ENCODE data around the gene LRGUK.
"Not testable (repeated sequence)": the region's sequence is repeated elsewhere in the genome, so short reads cannot be mapped to it uniquely, and the experiment has no call there.

LRGUK gene

DNA sequence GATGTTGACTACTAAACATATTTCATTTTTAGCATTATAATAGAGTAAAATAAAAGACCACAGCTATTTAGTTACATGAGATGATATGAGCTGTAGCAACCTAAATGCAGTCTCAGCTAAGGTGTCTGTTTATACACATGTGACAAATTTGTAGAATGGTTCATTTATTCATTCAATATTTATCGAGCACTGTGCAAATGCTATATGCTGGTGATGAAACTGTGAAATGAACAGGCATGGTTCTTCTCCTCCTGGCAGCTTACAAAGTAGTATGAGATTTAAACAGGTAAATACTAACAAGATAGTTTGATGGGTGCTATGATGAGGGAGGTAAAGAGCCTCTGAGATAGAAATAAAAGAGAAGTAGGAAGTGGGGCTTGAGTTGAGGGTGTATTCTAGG is 60.8 kb downstream of the LRGUK start:
- no peak for DNase-seq (ENCODE audit: low read depth)

DNA sequence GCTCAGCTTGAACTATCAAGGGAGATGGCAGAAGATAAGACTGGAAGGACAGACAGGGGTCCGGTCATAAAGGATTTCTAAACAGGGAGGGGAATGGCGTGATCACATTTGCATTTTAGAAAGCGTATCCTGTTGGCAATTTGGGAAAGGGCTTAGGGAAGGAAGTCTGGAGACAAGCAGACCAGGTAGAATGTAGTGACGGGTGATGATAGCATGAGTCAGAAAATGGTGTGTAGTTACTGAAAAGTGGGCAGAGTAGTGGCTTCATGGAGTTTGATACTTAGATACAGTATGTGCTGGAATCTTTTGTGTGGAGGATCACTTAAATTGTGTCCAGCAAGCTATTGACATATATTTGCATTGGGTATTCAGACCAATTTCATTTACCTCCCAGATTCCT is 61.2 kb downstream of the LRGUK start:
- DNase-seq (ENCODE audit: low read depth): no peak

DNA sequence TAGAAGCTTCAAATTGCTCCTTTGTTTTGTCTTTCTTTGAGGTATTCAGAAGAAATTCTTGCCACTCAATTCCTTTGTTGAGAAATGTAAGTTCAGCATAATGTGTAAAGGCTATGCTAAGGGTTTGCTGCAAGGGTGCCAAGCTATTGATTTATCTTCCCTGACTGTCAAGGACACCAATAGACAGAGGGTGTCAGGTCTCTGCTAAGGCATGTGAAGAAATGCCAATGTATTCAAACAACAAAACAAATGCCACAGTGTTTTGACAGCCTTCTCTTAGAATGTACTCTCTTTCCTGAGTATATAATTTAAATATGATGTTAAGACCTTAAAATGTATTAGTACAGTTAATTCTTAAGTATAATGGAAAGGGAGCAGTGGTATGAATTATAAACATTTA is 62.4 kb downstream of the LRGUK start:
- no peak for DNase-seq (ENCODE audit: low read depth)

DNA sequence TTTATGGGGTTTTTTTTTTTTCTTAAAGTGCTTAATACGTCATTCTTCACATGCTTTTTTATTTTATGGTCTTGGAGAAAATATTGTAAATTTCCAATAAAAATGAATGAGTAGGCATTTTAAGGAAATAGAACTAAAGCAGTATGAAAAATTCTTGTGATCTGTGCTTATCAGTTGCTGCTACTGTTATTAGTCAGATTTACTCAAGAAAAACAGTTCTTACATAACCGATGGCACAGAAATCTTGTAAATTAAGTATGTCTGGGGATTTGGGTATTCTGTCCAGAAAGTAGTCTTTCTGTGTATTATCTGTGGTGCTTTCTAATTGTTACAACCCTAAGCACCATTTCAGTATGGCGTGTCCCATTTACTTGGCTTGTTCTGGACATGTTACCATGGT is 64.7 kb downstream of the LRGUK start:
- no peak for DNase-seq (ENCODE audit: low read depth)

DNA sequence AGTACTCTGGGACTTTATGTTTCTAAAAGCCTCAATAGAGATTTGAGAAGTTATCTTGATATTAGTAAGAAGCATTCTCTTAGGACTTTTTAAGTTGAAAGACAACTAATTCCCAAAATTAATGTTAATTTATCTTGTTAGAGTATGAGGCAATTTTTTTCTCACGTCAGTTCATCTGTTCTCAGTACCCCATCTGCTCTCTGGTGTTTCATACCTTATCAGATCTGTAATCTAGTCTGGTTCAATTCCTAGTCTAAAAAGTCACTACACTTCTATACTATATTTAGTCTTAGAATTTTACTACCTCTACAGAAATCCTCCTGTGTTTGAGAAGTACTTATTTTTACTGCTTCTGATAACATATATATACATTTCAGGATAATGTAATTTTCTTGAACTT is 66.1 kb downstream of the LRGUK start:
- DNase-seq (ENCODE audit: low read depth): no peak

DNA sequence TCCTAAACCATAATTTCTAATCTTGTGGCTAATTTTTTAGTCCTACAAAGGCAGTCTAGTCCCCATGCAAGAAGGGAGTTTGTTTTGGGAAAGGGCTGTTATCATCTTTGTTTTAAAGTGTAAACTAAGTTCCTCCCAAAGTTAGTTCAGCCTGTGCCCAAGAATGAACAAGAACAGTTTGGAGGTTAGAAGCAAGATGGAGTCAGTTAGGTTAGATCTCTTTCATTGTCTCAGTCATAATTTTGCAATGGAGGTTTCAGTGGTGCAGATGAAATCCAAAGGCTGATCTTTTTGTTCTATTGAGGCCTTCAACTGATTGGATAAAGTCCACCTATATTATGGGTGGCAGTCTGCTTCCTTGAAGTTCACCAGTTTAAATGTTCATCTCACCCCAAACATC is 68.1 kb downstream of the LRGUK start:
- no peak for DNase-seq (ENCODE audit: low read depth)

DNA sequence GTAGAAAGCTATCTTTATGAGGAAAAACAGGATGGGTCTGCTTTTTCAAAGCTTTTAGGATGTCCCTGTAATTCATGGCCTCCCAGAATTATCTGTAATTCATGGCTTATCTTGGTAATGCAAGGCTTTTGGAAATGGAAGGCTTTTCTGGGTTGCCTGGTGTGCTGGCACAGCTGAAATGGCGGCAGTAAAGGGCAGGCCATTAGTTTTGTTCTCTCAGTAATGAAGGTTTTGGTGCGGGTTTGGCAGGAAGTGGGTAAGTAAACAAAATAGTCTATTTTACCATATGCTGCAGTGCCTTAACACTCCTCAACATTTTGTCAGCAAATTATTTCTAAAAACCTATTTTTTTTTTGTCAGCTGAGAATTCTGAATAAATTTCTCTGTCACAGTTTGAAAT is 69.3 kb downstream of the LRGUK start:
- DNase-seq (ENCODE audit: low read depth): no peak

DNA sequence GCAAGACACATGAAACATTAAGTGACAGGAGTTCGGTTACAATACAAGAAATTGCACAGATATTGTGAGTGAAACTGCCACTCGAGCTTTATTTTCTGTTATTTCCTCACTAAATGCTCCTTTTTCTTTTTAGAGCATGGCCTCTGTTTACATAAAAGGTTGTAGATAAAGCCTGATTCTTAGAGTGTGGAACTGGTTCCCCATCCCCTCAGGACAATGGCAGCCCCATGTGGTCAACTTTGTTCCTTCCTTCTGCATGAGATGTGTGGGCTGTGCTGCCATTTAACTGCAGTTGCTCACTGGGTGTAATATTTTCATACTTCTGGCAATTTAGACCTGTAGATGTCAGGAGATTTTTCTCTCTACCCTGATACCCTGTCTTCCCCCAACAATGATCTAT is 70.2 kb downstream of the LRGUK start:
- no peak for DNase-seq (ENCODE audit: low read depth)

DNA sequence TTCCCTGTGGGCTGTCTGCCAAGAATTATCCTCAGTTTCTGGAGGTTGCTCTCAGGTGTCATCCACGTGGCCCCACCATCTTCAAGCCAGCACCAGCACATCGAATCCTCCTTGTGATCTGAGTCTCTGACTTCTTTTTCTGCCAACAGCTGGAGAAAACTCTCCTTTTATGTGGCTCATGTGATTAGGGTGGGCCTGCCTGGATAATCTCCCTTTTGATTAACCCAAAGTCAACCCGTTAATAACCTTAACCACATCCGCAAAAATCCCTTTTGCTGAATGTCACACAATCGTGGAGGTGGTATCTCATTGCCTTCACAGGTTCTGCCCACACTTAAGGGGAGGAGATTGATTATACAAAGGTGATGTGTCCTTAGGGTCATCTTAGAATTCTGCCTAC is 73.8 kb downstream of the LRGUK start:
- no peak for DNase-seq (ENCODE audit: low read depth)

DNA sequence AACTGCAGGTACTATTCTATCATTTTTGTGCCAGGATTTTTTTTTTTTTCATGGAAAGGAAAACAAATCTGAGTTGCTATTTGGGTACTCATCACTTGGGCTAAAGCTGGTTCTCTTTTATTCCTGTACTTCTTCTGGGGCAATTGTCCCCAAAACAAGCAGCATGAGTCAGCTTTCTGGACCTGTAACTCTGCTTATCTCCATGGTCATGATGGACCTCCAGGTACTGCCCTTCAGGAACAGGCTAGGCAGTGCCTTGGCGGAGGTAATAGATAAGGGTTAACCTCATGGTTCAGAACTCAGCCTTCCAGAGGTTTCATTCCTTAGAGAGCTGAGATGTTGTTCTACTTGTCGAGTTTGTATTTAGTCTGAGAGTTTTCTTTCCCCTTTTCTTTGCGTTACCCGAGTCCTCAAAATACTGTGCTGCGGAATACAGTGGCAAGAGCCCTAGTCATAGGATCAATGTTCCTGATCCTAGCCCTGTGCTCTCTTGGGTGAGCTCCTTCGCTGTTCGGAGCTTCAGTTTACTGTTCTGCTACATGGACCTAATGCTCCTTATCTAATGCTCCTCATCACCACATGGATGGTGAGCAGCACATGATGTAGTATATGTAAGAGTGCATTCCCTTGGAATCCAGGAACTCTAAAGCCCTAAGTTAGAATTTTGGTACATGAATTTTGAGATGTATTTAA is 74.6 kb downstream of the LRGUK start:
- no peak for DNase-seq (ENCODE audit: low read depth)

DNA sequence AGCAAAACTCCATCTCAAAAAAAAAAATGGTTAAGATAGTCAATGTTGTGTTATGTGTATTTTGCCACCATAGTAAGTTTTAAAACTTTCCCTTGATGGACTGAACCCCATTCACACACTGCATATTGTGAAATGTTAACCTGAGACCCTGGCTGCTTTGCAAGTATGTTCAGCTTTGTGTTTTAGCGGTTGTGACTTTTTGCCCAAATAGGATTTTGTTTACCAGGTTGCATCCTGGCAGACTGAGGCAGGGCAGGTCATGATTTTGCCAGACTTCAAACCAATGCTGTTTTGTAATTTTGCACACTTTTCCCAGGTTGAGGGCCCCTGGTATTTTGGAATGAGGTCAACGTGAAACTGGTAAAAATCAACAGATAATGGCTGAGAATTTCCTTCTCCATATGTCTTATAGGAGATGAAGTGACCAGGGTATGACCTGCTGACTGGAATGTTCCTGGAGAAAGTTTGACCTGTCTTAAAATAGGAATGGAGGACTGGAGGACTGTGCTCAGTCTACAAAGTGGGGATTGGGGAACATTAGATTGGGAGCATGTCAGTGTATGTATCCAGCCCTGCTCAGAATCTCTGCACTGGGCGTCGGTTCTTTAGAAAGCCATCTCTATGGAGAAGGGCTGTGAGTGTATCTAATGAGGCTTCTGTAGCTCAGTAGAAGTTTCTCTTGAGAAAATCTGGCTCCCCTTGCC is 76.2 kb downstream of the LRGUK start:
- DNase-seq (ENCODE audit: low read depth): no peak

DNA sequence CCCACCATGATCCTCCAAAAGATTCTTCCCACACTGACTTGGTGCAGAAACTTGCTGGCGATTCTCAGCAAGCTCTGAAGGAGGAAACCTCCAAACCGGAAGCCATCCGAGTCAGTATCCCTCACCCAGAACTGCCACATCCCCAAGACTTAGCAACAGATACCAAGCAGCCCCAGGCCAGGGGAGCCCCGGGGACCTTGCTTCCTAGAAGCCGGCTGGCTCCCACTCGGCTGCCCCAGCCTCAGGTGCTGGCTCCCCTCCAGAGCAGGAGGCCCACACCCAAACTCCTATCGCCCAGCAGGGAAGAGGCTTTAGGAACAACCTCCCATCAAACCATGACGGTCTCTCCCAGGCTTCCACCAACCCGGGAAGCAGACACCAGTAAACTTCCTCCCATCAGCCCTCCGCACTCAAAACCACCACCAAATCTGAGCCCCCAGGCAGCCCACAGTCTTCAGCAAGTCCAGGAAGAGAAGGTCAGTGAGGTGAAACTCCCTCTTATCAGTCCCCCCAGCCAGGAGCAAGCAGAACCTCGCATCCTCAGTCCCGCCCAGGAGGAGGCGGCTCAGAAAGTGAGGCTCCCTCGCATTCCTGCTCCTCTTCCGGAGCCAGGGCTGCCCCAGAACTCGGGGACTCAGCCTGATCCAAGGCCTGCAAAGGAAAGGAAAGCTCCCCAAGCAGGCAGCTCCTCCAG is 82.3 kb downstream of the LRGUK start:
- DNase-seq (ENCODE audit: low read depth): no peak

DNA sequence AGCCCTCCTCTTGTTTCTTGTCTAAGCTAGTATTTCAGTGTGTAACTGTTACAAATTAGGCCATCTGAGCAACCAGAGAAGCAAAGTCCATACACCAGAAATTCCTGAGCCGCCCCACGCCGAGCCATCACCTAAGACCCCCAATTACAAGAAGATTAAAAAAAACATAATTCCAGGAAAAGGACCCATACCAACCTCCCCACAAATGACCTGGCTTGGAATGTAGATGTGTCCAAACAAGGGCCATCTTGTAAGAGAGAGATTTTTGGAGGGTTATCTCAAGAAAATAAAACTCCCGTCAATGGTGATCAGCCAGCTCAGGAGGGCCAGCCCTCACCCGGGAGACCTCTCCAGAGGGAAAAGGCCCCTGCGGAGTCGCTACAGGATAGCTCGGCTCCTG is 83.1 kb downstream of the LRGUK start:
- DNase-seq (ENCODE audit: low read depth): no peak

DNA sequence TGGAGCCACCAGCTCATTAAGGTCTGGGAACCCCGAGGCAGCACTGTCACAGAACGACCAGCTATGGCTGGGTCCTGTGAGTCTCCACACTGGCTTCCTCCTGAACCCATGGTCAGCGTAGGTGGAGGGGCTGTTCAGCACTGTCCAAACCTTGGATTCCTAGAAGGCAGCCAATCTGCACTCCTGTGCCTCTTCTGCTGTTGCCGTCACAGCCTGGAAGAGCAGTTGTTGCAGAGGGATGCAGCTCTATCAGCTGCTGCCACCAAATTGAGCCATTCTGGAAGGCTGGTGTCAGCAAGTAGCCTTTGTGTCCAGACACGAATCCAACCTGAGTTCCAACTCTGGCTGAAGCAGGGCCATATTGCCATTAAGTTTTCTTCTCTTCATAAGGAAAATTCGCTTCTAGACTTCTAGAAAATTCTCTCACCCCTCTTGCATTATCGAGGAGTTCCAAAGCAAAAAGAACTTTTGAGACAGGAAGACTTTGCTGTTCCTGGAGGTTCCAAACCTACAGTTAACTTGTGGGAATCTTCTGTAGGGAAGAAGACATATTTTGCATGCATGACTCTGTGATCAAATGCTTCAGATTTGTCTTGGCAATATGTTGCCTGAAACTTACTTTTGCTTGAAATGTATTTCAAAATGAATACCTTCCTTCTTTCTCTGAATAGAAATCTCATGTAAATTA is 84.0 kb downstream of the LRGUK start:
- DNase-seq (ENCODE audit: low read depth): no peak

DNA sequence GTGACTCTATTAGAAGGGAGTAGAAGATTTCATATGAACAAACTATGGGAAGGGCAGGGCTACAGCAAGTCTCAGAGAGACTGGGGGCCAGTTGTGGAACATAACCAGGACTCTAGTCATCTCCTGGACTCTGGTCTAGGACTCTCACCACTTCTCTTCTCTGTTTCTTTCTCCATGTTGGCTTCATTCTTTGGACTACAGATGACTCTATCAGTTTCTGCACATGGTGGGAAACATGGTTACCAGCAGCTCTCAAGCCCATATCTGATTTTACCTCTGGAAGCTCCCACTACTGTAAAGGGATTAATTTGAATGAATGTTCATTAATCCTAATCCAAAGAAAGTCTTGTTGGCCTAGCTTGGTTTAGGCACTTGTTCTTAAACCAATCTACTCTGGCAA is 84.7 kb downstream of the LRGUK start:
- DNase-seq (ENCODE audit: low read depth): no peak

DNA sequence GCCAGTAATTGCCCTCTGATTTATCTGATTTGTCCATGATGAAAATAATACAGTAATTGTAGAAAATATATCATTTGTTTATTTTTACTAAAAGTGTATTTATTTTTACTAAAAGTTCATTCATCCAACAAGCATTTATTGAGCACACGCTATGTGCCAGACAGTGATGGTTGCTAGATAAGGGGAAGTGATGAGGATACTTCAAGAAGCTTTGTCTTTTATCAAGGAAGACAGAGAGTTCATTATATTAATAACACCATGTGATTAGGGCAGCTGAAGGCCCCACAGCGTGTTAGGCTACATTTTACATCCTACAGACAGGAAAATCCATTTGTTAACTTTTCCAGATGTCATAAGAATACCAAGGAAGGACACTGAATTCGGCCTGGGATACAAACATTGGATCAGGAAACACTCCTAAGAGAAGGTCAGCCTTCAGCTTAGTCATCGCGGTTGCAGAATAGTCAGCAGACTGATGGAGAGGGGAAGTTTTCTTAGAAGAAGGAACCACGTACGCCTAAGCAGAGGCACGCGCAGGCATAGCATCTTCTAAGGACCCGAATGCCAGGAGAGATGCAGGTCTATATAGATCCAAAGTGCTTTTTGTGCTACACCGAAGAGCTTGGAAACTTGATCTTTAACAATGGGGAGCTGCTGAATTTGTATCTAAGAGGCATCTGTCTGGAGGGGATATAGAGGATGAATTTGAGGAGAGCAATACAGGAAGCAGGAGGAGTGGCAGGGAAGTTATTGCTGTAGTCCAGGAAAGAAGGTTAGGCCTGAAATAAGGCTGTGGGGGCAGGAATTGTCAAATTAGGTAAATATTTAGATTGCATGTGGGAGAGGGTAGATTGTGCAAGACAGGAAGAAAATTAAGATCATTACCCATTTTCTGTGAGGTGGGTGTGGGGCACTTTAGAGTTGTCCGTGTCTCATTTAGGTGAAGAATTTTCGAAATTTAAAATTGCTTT is 85.7 kb downstream of the LRGUK start:
- DNase-seq (ENCODE audit: low read depth): no peak

DNA sequence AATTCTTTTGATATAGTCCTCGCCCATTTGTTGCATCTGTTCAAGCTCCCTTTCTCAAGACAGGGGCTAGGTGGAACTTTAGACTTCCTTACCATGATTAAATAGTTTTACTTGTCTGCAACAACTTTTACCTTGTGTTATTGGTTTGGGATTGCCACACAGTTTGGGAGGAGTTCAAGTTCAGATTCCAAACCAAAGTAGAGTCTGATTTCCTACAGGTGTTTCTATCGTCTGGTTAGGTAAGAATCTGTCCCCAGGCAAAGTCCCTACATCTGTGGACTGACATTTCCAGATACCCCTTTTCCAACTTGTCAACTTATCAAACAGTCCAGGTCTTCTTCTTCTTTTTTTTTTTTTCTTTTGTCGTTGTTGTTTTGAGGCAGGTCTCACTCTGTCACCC is 93.1 kb downstream of the LRGUK start:
- DNase-seq (ENCODE audit: low read depth): no peak

DNA sequence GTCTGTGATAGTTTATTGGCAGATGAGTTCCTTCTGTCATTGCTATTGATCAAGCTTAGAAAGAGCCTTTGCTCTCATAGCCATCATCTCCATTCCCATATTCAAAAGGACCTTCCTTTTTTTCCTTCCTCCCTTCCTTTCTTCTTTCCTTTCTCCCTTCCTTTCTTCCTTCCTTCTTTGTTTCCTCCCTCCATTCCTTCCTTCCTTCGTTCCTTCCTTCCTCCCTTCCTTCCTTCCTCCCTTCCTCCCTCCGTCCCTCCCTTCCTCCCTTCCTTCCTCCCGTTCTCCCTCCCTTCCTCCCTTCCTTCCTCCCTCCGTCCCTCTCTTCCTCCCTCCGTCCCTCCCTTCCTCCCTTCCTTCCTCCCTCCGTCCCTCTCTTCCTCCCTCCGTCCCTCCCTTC is 104.2 kb downstream of the LRGUK start:
- not testable (repeated sequence) for DNase-seq (ENCODE audit: low read depth)

DNA sequence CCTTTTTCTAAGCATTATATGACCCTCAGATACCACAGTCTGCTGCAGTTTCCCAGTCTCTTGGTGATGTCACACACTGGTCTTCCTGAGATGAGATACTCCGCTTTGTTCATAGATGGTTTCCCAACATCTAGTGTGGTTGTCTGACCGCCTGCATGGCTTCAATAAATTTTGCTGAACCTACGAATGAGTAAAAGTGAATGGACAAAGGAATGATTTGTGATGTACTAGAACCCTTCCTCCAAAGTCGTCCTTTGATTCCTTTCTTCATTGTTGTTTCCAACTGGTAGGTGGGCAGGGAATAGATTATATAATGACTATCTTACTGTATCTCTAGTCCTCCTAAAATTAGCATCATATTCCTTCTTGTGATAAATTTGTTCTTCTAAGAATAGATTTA is 107.1 kb downstream of the LRGUK start:
- DNase-seq (ENCODE audit: low read depth): no peak

DNA sequence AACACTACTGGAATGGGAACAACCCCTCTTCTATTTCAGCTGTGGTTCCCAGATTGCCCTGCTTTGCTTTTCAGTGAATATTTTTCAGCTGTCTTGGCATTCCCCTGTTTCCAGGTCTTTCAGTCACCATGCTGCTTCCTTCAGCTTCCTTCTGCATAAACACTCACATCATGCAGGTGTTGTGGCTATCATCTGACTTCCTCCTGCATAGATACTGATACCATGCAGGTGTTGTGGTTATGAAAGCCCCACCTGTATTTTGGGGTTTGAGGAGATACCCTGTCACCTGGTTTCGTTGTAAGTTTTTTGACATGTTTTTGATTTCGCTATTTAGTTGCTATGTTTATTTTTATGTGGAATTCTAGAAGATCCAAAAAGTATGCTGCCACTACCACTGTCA is 118.1 kb downstream of the LRGUK start:
- no peak for DNase-seq (ENCODE audit: low read depth)

DNA sequence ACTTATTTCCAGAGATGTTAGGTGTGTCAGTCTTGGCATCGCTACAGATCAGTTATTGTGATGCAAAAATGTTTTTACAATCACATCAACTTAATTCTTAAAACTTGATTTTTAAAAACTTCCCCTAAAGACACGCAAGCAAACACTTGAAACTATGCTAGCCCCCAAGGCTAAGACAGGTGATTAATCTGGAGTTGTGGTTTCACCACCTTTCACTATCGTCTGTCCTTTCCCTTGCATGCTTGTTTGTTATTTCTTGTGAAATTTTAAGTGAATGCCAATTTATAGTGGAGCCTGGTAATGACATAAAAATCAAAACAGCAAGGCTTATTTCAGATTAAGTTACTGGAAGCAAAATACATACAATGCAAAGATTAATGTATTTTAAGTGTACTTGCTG is 119.2 kb downstream of the LRGUK start:
- no peak for DNase-seq (ENCODE audit: low read depth)

DNA sequence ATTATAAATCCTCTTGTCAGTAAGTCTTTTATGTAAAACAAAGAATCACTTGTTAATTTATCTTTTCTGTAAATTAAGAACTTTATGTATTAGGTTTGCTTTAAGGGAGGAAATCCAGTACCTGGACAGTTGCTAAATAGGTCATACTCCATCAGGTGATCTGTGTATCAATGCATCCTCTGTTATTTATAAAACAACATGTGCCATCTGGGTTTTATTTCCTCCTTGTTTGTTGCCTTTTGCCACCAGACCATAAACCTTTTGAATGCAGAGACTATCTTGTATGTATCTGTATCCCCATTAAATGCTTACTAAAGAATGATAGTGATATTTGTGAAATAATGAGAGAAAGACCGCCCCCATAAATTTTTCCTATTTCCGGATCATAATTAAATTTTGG is 119.6 kb downstream of the LRGUK start:
- no peak for DNase-seq (ENCODE audit: low read depth)

All from activated T-cell treated with anti-CD3 and anti-CD28 coated beads for 48 hours (primary cell).